HL-60 (cell line): ENCODE data around the gene CCDC142.

ENCODE experiments used
- DNase-seq, 2 experiments: peaks; one replicate each; pipeline ENCODE4 v3.0.0-alpha.2; 2010 to 2020; ENCODE audit warnings: low read depth in 1 of 2, low spot score in 1 of 2
- H3K27ac ChIP-seq: fragments of 250-450 bp; sonication (Bioruptor Pico); replicated peaks from 2 replicates; pipeline ENCODE4 v1.5.1; 2020; ENCODE audit warnings: mild to moderate bottlenecking, moderate library complexity
- H3K27me3 ChIP-seq: fragments of 250-450 bp; sonication (Bioruptor Pico); 2 replicates; pipeline ENCODE4 v1.5.1; 2021; ENCODE audit warnings: mild to moderate bottlenecking, moderate library complexity; ENCODE audit not compliant: insufficient read depth, poor library complexity, severe bottlenecking
- H3K4me3 ChIP-seq: replicated peaks from 2 replicates; pipeline ENCODE4 v1.5.1; 2011; ENCODE audit warnings: mild to moderate bottlenecking, control low read depth, low read length; ENCODE audit not compliant: insufficient read depth
- CTCF ChIP-seq: IDR thresholded peaks from one replicate; pipeline ENCODE4 v1.5.1; 2011; ENCODE audit warnings: low read length, control low read depth, inconsistent platforms; ENCODE audit not compliant: insufficient read depth
- GABPA ChIP-seq: IDR thresholded peaks from 2 replicates; pipeline ENCODE4 v1.6.1; 2012; ENCODE audit warnings: low read depth
- POLR2AphosphoS5 ChIP-seq: IDR thresholded peaks from 2 replicates; pipeline ENCODE4 v1.6.1; 2012; ENCODE audit warnings: low read depth
- REST ChIP-seq: IDR thresholded peaks from 2 replicates; pipeline ENCODE4 v1.6.1; 2012; ENCODE audit warnings: low read depth; ENCODE audit not compliant: insufficient replicate concordance
- SPI1 ChIP-seq: IDR thresholded peaks from 2 replicates; pipeline ENCODE4 v1.6.1; 2012; ENCODE audit warnings: low read depth, mild to moderate bottlenecking, borderline replicate concordance

Gene CCDC142

DNA sequence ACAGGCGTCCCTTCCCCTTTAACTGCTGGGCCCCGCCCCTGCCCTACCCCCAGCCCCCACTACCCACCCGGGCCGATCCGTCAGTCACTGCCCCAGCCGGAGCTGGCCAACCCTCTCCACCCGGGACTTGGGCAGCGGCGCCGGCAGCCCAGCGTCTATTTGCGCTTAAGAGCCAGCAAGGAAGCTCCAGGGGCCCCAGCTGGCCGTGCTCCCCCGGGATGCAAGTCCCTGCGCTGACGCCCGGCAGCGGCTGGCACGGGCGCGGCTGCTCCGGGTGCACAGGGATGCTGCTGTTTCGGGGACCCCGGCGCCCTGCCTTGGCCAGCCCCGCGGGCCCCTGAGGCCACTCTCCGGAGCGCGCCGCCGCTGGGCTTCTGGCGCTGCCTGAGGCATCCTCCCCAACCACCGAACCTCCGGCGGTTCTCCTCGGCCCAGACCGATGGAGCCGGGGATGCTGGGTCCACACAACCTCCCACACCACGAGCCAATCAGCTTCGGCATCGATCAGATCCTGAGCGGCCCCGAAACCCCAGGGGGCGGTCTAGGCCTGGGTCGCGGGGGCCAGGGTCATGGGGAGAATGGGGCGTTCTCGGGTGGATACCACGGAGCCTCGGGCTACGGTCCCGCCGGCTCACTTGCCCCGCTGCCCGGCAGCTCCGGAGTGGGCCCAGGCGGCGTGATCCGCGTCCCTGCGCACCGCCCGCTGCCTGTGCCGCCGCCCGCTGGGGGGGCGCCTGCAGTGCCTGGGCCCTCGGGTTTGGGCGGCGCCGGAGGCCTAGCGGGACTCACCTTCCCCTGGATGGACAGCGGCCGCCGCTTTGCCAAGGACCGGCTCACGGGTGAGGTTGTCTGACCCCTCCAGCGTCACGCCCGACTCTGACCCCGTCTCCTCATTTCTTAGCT is 31.8 kb upstream of the CCDC142 start, which contains the start of gene TLX2:
Gene TLX2, plus strand, starts transcription at position 83 of the 903 bp plus-strand sequence. Its CDS starts 357 bp downstream, at position 440.
- Histone ChIP-seq H3K27me3 (peaks cover 69% of the 10 kb centered on the region), H3K4me3 (no peak within 1 kb of the TSS), H3K27ac (no peak within 1 kb of the TSS)
- DNase-seq = no peak
- TF ChIP-seq SPI1 (no peak), REST (no peak), POLR2AphosphoS5 (no peak), CTCF (no peak), GABPA (no peak)

GRCh38 chr2:74513605-74514367 is 31.0 kb upstream of the CCDC142 start:
- H3K27ac ChIP-seq = no peak overlapping the region
- no peak for TF ChIP-seq SPI1
- no peak for TF ChIP-seq REST
- TF ChIP-seq POLR2AphosphoS5 = no peak
- no peak for TF ChIP-seq GABPA
- no peak for TF ChIP-seq CTCF
- H3K4me3 ChIP-seq = no peak overlapping the region
- no peak for DNase-seq
- H3K27me3 ChIP-seq = peaks cover 63% of the 10 kb centered on the region

DNA sequence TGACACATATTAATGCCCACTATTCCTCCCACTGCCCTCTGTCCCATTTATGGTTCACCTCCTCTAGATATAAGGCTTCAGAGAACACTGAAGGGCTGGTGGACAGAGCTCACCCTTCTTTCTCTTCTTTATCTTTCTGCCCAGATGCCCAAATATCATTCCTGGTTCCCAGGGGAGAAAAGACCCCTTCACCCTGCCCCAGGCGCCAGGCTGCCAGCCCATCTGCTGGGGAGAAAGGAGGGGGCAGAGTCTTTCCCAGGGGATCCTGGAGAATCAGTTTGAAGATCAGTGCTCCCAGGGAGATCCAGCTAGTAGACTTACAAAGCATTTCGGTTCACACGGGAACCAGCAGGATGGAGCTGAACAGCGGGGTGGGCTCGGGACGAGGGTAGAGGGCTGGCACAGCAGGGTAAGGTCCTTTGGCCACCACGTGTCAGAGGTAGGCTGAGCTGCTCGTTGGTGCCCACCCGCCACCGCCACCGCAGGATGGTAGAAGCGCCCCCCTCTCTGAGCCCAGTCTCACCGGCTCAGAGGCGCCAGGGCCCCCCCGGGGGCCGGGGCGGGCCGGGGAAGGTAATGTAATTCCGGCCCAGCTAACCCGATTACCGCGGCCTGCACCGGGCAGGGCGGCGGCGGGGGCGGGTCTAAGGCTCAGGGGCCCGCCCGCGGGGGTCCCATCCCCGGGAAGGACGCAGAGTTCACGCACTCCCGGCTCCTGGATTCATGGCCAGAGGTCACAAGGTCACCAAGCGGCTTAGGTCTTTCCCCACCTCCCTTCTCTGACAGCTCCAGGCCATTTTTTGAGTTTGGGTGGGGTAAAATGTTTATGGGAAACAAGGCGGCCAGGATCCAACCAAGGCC is 30.2 kb upstream of the CCDC142 start:
- Histone ChIP-seq H3K27ac (no peak overlapping the region), H3K27me3 (peaks cover 59% of the 10 kb centered on the region), H3K4me3 (no peak overlapping the region)
- DNase-seq = no peak
- TF ChIP-seq POLR2AphosphoS5 = no peak
